A673 (cell line): ENCODE results near the gene CFAP52. TPM values are rescaled to one million over a fixed set of nuclear protein-coding genes. Genes with fewer than 3 reads are reported as not detected.
"Not testable (repeated sequence)": the region's sequence is repeated elsewhere in the genome, so short reads cannot be mapped to it uniquely, and the experiment has no call there.

Experiments used
- BruUV-seq: library from RNA; stranded (reverse); fragments of 400-500 nt; replicated peaks from 2 replicates; lab custom pipeline; 2021; lab: Mats Ljungman, UMichigan
- CTCF ChIA-PET: fragments of 300-600 bp; sonication (Branson Sonifier 250); formaldehyde crosslinking; loops from one replicate; lab custom pipeline; 2022; ENCODE audit warnings: antibody characterized with exemption; lab: Charles Lee
- POLR2A ChIA-PET: fragments of 300-600 bp; sonication (Branson Sonifier 250); formaldehyde crosslinking; loops from one replicate; lab custom pipeline; 2022; ENCODE audit warnings: antibody characterized with exemption; ENCODE audit not compliant: low non-redundant PET; lab: Charles Lee
- DNase-seq: peaks from one replicate; pipeline ENCODE4 v3.0.0-alpha.2; 2015; ENCODE audit warnings: low spot score
- H3K27ac ChIP-seq: fragments of 200-600 bp; sonication (generic); 2 replicates; pipeline ENCODE4 v1.5.1; 2016; ENCODE audit warnings: mixed run types, low read depth, mild to moderate bottlenecking, mixed read lengths, antibody characterized with exemption, low read length; ENCODE audit not compliant: poor library complexity, severe bottlenecking
- H3K27me3 ChIP-seq: fragments of 200-600 bp; sonication (generic); replicated peaks from 2 replicates; pipeline ENCODE4 v1.6.1; 2017; ENCODE audit warnings: mixed run types, low read depth, mild to moderate bottlenecking, mixed read lengths, antibody characterized with exemption, low read length; ENCODE audit not compliant: insufficient read depth, poor library complexity
- H3K36me3 ChIP-seq: fragments of 200-600 bp; sonication (generic); 2 replicates; pipeline ENCODE4 v1.6.1; 2016; ENCODE audit warnings: mixed run types, mild to moderate bottlenecking, mixed read lengths, antibody characterized with exemption, low read length; ENCODE audit not compliant: insufficient read depth, poor library complexity, severe bottlenecking
- H3K4me1 ChIP-seq: fragments of 200-600 bp; sonication (generic); 2 replicates; pipeline ENCODE4 v1.6.1; 2017; ENCODE audit warnings: mixed run types, mild to moderate bottlenecking, mixed read lengths, antibody characterized with exemption, low read length; ENCODE audit not compliant: insufficient read depth, poor library complexity, severe bottlenecking
- H3K4me3 ChIP-seq: fragments of 200-600 bp; sonication (generic); 2 replicates; pipeline ENCODE4 v1.5.1; 2016; ENCODE audit warnings: low read depth, mixed run types, mild to moderate bottlenecking, mixed read lengths, low read length; ENCODE audit not compliant: poor library complexity, severe bottlenecking
- H3K9me3 ChIP-seq: fragments of 200-600 bp; sonication (generic); 2 replicates; pipeline ENCODE4 v1.6.1; 2016; ENCODE audit warnings: mixed run types, low read depth, mild to moderate bottlenecking, mixed read lengths, antibody characterized with exemption, low read length; ENCODE audit not compliant: poor library complexity, severe bottlenecking
- CTCF ChIP-seq: fragments of 300-800, 200-600 bp; sonication (generic); conservative IDR thresholded peaks from 2 replicates; pipeline ENCODE4 v1.5.1; 2017; ENCODE audit warnings: low read depth, mild to moderate bottlenecking, antibody characterized with exemption, low read length, moderate library complexity, mixed read lengths
- EZH2 ChIP-seq: fragments of 200-600 bp; sonication (generic); IDR thresholded peaks from 2 replicates; pipeline ENCODE4 v1.6.1; 2017; ENCODE audit warnings: borderline replicate concordance, low read depth, mild to moderate bottlenecking, mixed read lengths, antibody characterized with exemption, low read length; ENCODE audit not compliant: poor library complexity, severe bottlenecking
- intact Hi-C: fragments of 100-400 bp; cut with micrococcal nuclease; formaldehyde crosslinking; loops from one replicate; pipeline ENCODE4 v1.10.0; 2022; ENCODE audit not compliant: unreplicated experiment
- total RNA-seq: library from RNA; stranded (reverse); gene quantifications from 2 replicates; pipeline ENCODE4 v1.2.3, GENCODE V29; 2021

CFAP52 gene
- total RNA-seq, 1 experiment from 2014 or later = not detected

GRCh38 chr17:9577373-9577709, 899 bp downstream of the CFAP52 start:
- Histone ChIP-seq H3K4me3 (no peak overlapping the region), H3K27ac (no peak overlapping the region), H3K36me3 (no peaks in the 10 kb centered on the region), H3K9me3 (no peaks in the 10 kb centered on the region), H3K27me3 (no peaks in the 10 kb centered on the region), H3K4me1 (peaks cover 11% of the 10 kb centered on the region)
- CTCF ChIA-PET = interaction anchor here (0.8 to 1.5 kb wide), 5 partner anchors 13 to 195 kb away, joined by 3 to 10 read pairs (median 3); no protein-coding TSS in a partner anchor
- TF ChIP-seq EZH2 (no peak), CTCF (no peak)
- POLR2A ChIA-PET = no interaction called here
- intact Hi-C loops = loop anchor here (1.0 to 5.0 kb wide), 2 partner anchors 99 to 165 kb away; no protein-coding TSS in a partner anchor
- no TSS peak for BruUV-seq
- no peak for DNase-seq

GRCh38 chr17:9587969-9588656, 11.7 kb downstream of the CFAP52 start:
- Histone ChIP-seq H3K4me1 (no peaks in the 10 kb centered on the region), H3K9me3 (no peaks in the 10 kb centered on the region), H3K27ac (no peak overlapping the region), H3K4me3 (no peak overlapping the region), H3K36me3 (no peaks in the 10 kb centered on the region), H3K27me3 (no peaks in the 10 kb centered on the region)
- ChIA-PET CTCF (no interaction called here), POLR2A (no interaction called here)
- no TSS peak for BruUV-seq
- intact Hi-C loops = no loop called here
- TF ChIP-seq EZH2 (no peak), CTCF (no peak)
- no peak for DNase-seq

DNA sequence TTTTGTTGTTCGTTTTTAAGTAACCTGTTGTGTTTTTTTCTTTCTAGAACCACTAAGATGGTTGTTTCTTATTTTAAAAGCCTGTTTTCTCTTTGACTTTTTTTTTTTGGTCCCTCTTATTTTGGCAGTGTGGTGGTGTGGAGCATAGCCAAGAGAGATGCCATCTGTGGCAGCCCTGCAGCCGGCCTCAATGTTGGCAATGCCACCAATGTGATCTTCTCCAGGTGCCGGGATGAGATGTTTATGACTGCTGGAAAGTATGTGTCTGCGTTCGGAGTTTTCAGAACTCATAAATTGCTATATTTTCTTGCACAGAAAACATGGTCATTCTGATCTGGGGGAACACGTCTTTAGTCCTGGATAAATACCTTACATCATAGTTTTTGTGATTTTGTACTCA, 17.6 kb downstream of the CFAP52 start:
- H3K27me3 ChIP-seq = no peaks in the 10 kb centered on the region
- intact Hi-C loops = no loop called here
- H3K27ac ChIP-seq = no peak overlapping the region
- no peaks in the 10 kb centered on the region for H3K4me1 ChIP-seq
- TF ChIP-seq EZH2 (no peak), CTCF (no peak)
- ChIA-PET POLR2A (no interaction called here), CTCF (no interaction called here)
- H3K9me3 ChIP-seq = no peaks in the 10 kb centered on the region
- H3K4me3 ChIP-seq = no peak overlapping the region
- no peak for DNase-seq
- BruUV-seq = no TSS peak
- no peaks in the 10 kb centered on the region for H3K36me3 ChIP-seq

DNA sequence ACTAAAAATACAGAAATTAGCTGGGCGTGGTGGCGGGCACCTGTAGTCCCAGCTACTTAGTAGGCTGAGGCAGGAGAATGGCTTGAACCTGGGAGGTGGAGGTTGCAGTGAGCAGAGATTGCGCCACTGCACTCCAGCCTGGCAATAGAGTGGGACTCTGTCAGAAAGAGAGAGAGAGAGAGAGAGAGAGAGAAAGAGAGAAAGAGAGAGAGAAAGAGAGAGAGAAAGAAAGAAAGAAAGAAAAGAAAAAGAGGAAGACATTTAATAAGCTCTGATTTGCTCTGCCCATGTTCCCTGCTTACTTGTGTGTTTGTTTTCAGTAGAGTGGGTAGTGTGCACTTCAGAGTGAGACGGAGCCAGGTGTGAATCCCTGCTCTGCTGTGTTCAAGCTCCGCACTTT, 21.2 kb downstream of the CFAP52 start:
- POLR2A ChIA-PET, H3K36me3 ChIP-seq, H3K4me3 ChIP-seq, intact Hi-C loops, BruUV-seq, H3K9me3 ChIP-seq, H3K4me1 ChIP-seq, H3K27me3 ChIP-seq, H3K27ac ChIP-seq, DNase-seq, CTCF ChIA-PET: not testable (repeated sequence)
